Psoas muscle (tissue), 8 donors: ENCODE data around the gene BMPR1A. TPM values are rescaled to one million over a fixed set of nuclear protein-coding genes. Genes with fewer than 3 reads are reported as not detected.
A peak's percentile ranks its signal among the peaks of the same experiment; 100 is the strongest.

Experiments
- ATAC-seq, 4 donors: fragments of 200-7000 bp; cut with Tn5 transposase; one replicate each; pipeline ENCODE4 v1.9.1; 2020; ENCODE audit warnings: moderate library complexity in 3 of 4, mild to moderate bottlenecking in 2 of 4
- DNase-seq, 2 donors: peaks; one replicate each; pipeline ENCODE4 v3.0.0-alpha.2; 2020
- H3K27ac ChIP-seq: fragments of 200-600 bp; one replicate; pipeline ENCODE4 v1.8.0; 2022
- H3K27me3 ChIP-seq, 3 donors: fragments of 200-600 bp in 1 of 3; one replicate each; pipeline versions ENCODE4 v1.6.1 to v1.8.0; 2013 to 2022; ENCODE audit warnings: low read length in 2 of 3, mild to moderate bottlenecking in 2 of 3, moderate library complexity in 1 of 3; ENCODE audit not compliant: insufficient read depth in 3 of 3
- H3K36me3 ChIP-seq, 2 donors: fragments of 200-600 bp in 1 of 2; one replicate each; pipeline versions ENCODE4 v1.6.1 to v1.8.0; 2013 to 2022; ENCODE audit warnings: low read depth in 1 of 2, mild to moderate bottlenecking in 1 of 2, moderate library complexity in 1 of 2; ENCODE audit not compliant: insufficient read depth in 1 of 2
- H3K4me1 ChIP-seq: fragments of 200-600 bp; one replicate; pipeline ENCODE4 v1.8.0; 2022
- H3K4me3 ChIP-seq: fragments of 200-600 bp; one replicate; pipeline ENCODE4 v1.8.0; 2022; ENCODE audit warnings: mild to moderate bottlenecking
- H3K9me3 ChIP-seq: fragments of 200-600 bp; one replicate; pipeline ENCODE4 v1.8.0; 2022
- WGBS, 3 donors: extraction: QIAGEN DNeasy Blood & Tissue Kit; methylation state at CpG; one replicate each; pipeline versions ENCODE4 v1.1.6 to v1.1.7; 2013; 5-methylcytosine and 5-hydroxymethylcytosine counted together
- intact Hi-C, 2 donors: fragments of 100-400 bp; cut with DNase I; formaldehyde crosslinking; loops; one replicate each; pipeline versions ENCODE4 v1.11.0 to v1.14.2; 2022
- polyA plus RNA-seq, 3 donors: library from polyadenylated mRNA; stranded (reverse); fragments of 200-250 nt; gene quantifications; one replicate each; pipeline ENCODE4 v1.2.3, GENCODE V29; 2013
- total RNA-seq, 4 donors: library from RNA; stranded (reverse); fragmentation: NEBNext Ultra II Directional in 2 of 4; extraction: Animal tissue kit (Norgen Biotek cat#: 25700) in 2 of 4; gene quantifications; one replicate each; pipeline versions ENCODE4 v1.2.1 to v1.2.4, GENCODE V29; 2021 to 2023
- TF ChIP-seq, protein P1 (sequence below): fragments of 200-600 bp; IDR thresholded peaks from one replicate; pipeline ENCODE4 v1.8.0; 2022; ENCODE audit warnings: antibody characterized with exemption
- donor health status: healthy with polysubstance abuse.
- donor health status: DM: no; HTN: no; CAD: no; lungs with moderate emphysema.
- donor health status: Bipolar disorder and iron deficiency.
- donor health status: healthy.
- donor health status: DM: yes; HTN: yes; CAD: no.
- donor health status: DM: no; HTN: no; CAD: no.
- donor health status: DM: no; HTN: no; CAD: no.
- donor health status: DM: yes; HTN: yes; CAD: no.

BMPR1A gene
- total and polyA plus RNA-seq, 7 donors, result 4.6 to 30.0 (median 22.7) TPM

DNA sequence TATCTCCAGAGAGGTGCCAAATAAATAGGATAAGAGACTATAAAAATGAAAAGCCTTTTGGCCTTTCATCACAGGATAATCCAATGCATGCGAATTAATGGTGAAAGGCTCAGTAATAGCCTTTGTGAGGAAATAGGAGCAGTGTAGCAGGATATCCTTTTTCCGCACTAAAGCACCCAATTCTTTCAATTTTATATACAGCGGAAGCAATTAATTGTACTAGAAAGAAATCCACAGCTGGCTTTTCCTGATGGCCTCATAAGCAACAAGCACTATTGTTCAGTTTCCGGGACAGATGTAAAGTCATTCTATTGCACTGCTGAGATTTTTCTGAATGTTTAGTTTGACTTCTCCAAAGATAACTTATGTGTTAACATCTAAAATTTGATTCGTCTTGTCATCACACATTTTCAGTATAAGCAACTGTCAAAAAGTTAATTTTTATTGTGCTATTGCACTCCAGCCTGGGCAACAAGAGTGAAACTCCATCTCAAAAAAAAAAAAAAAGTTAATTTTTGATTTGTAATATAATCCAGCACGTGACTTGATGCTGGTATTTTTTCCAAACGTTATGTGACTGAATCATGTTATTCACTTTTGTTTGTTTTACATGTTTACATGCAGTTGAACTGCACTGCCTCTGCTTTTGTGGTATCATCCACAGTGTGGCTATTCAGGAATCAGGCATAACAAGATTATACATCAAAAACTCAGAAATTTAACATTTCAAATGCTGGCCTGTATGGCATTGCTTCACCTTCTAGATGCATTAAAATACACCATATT lies 8.4 kb upstream of the BMPR1A start:
- 37 to 47% (median 45%) methylated on average over 7 of the region's 7 CpGs for WGBS, 3 donors
- no peak overlapping the region for H3K4me3 ChIP-seq
- H3K27ac ChIP-seq, result no peak overlapping the region
- DNase-seq (no peak), ATAC-seq (no peak)
- H3K9me3 ChIP-seq, result no peaks in the 10 kb centered on the region
- H3K4me1 ChIP-seq, result peaks cover 7% of the 10 kb centered on the region
- no peaks in the 10 kb centered on the region for H3K36me3 ChIP-seq
- TF ChIP-seq, protein P1, sequence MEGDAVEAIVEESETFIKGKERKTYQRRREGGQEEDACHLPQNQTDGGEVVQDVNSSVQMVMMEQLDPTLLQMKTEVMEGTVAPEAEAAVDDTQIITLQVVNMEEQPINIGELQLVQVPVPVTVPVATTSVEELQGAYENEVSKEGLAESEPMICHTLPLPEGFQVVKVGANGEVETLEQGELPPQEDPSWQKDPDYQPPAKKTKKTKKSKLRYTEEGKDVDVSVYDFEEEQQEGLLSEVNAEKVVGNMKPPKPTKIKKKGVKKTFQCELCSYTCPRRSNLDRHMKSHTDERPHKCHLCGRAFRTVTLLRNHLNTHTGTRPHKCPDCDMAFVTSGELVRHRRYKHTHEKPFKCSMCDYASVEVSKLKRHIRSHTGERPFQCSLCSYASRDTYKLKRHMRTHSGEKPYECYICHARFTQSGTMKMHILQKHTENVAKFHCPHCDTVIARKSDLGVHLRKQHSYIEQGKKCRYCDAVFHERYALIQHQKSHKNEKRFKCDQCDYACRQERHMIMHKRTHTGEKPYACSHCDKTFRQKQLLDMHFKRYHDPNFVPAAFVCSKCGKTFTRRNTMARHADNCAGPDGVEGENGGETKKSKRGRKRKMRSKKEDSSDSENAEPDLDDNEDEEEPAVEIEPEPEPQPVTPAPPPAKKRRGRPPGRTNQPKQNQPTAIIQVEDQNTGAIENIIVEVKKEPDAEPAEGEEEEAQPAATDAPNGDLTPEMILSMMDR, result no peak
- H3K27me3 ChIP-seq, result no peaks in the 10 kb centered on the region
- intact Hi-C loops, result no loop called here

DNA sequence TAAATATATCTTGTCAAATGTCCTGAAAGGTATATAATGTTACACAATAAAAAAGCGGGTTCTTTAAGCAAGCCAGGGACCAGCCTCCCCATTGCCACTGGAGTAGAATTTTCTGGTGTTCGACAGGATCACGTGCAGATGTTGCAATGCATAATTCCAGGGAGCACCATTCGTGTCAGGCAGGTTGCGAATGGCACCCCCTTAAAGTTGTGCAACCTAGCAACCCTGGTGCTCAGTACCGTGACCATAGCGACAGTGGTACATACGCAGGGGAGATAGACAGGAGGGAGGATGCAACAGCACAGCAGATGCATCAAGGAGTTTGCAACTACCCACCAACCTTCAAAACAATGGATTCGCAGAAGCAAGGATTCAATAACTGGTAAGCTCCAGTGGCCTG lies 6.6 kb upstream of the BMPR1A start:
- ATAC-seq (no peak), DNase-seq (no peak)
- 90 to 93% (median 91%) methylated on average over 9 of the region's 9 CpGs for WGBS, 3 donors
- Histone ChIP-seq H3K4me1 (peaks cover 20% of the 10 kb centered on the region), H3K27me3 (no peaks in the 10 kb centered on the region), H3K4me3 (no peak overlapping the region), H3K9me3 (no peaks in the 10 kb centered on the region), H3K27ac (no peak overlapping the region), H3K36me3 (no peaks in the 10 kb centered on the region)
- intact Hi-C loops, result no loop called here
- TF ChIP-seq, protein P1, result no peak

DNA sequence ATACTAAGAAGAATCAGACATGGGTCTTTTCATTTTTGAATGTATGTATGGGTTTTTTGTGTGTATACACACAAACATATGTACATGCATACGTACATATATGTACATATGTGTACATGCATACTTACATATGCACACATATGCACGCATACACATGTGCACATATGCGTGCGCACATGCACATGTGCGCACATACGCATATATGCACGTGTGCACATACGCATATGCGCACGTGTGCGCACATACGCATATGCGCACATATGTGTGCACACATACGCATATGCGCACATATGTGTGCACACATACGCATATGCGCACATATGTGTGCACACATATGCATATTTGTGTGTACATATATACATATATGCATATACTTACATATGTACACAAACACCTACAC lies 4.9 kb upstream of the BMPR1A start:
- TF ChIP-seq, protein P1, result no peak
- 95 to 97% (median 97%) methylated on average over 17 of the region's 17 CpGs for WGBS, 3 donors
- Histone ChIP-seq H3K27me3 (no peaks in the 10 kb centered on the region), H3K36me3 (no peaks in the 10 kb centered on the region), H3K9me3 (no peaks in the 10 kb centered on the region), H3K27ac (no peak overlapping the region), H3K4me1 (peaks cover 26% of the 10 kb centered on the region), H3K4me3 (no peak overlapping the region)
- no peak for DNase-seq
- ATAC-seq, result no peak
- intact Hi-C loops, result no loop called here

DNA sequence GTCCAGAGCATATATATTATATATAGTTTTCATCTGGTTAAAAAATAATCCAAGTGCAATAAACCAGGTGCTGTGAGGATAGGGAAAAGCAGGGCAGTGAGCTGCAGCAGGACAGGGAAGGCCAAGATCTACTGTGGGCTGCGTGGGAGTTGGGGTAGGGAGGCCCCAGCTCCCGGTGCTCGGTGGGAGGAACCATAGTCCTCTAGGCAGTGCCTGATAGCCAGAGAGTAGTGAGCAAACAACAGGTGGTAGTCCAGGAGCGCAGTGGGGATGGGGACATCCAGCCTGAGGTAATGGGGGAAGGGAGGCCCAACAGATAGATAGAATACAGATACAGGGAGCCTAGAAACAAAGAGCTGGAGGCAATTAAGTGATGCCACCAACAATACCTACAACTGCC lies 4.1 kb upstream of the BMPR1A start:
- Histone ChIP-seq H3K4me3 (no peak overlapping the region), H3K36me3 (no peaks in the 10 kb centered on the region), H3K27ac (peak overlapping the region; percentile 100), H3K27me3 (no peaks in the 10 kb centered on the region), H3K4me1 (peaks cover 26% of the 10 kb centered on the region), H3K9me3 (no peaks in the 10 kb centered on the region)
- TF ChIP-seq, protein P1, result no peak
- 43 to 69% (median 54%) methylated on average over 4 of the region's 4 CpGs for WGBS, 3 donors
- DNase-seq (no peak), ATAC-seq (no peak)
- intact Hi-C loops, result loop anchor here in 1 of 2 donors (2.0 kb wide), 1 partner anchor 18 kb away; no protein-coding TSS in a partner anchor
